ENCODE measurements around the gene NT5C1B. TPM values are rescaled to one million over a fixed set of nuclear protein-coding genes. Genes with fewer than 3 reads are reported as not detected.
"Not testable (repeated sequence)": the region's sequence is repeated elsewhere in the genome, so short reads cannot be mapped to it uniquely, and the experiment has no call there.

NT5C1B gene
- total RNA-seq: not detected in 2 replicates

- no peak within 1 kb of the TSS for H3K4me3 ChIP-seq (ENCODE audit: low read depth, low read length)
- FAIRE-seq: no peak
- H3K36me3 ChIP-seq (ENCODE audit: control insufficient read depth, insufficient read depth, low read length): peaks cover 1% of the 10 kb centered on the region
- peak; percentile 40 for DNase-seq (ENCODE audit: low read depth)
- no peaks in the 10 kb centered on the region for H3K27me3 ChIP-seq (ENCODE audit: control insufficient read depth, insufficient read depth, low read length)
- no peak for TF ChIP-seq CTCF (IDR thresholded peaks at IDR 0.05; ENCODE audit: insufficient read depth, low read length, severe bottlenecking)
These were observed at the start of gene NT5C1B for GRCh38 chr2:18589354-18589753. Gene NT5C1B, minus strand, starts transcription at chr2:18589569. Its CDS starts 101 bp downstream, at chr2:18589468.

- Histone ChIP-seq H3K27me3 (ENCODE audit: control insufficient read depth, insufficient read depth, low read length) (no peaks in the 10 kb centered on the region), H3K36me3 (ENCODE audit: control insufficient read depth, insufficient read depth, low read length) (no peaks in the 10 kb centered on the region), H3K4me3 (ENCODE audit: low read depth, low read length) (no peak overlapping the region)
- TF ChIP-seq CTCF (IDR thresholded peaks at IDR 0.05; ENCODE audit: insufficient read depth, low read length, severe bottlenecking): no peak
- DNase-seq (ENCODE audit: low read depth) (no peak), FAIRE-seq (no peak)
These were observed 47.8 kb upstream of the NT5C1B start for GRCh38 chr2:18637196-18637595.

GRCh38 chr2:18632699-18633098 is 43.3 kb upstream of the NT5C1B start:
- DNase-seq (ENCODE audit: low read depth); H3K27me3 ChIP-seq (ENCODE audit: control insufficient read depth, insufficient read depth, low read length); FAIRE-seq; H3K4me3 ChIP-seq (ENCODE audit: low read depth, low read length); H3K36me3 ChIP-seq (ENCODE audit: control insufficient read depth, insufficient read depth, low read length): not testable (repeated sequence)

- FAIRE-seq (peak; percentile 88), DNase-seq (ENCODE audit: low read depth) (peak; percentile 49)
- no peak for TF ChIP-seq CTCF (IDR thresholded peaks at IDR 0.05; ENCODE audit: insufficient read depth, low read length, severe bottlenecking)
- Histone ChIP-seq H3K36me3 (ENCODE audit: control insufficient read depth, insufficient read depth, low read length) (no peaks in the 10 kb centered on the region), H3K27me3 (ENCODE audit: control insufficient read depth, insufficient read depth, low read length) (no peaks in the 10 kb centered on the region), H3K4me3 (ENCODE audit: low read depth, low read length) (no peak overlapping the region)
These were observed 41.6 kb upstream of the NT5C1B start for GRCh38 chr2:18630941-18631340.

- Histone ChIP-seq H3K4me3 (ENCODE audit: low read depth, low read length) (no peak overlapping the region), H3K36me3 (ENCODE audit: control insufficient read depth, insufficient read depth, low read length) (no peaks in the 10 kb centered on the region), H3K27me3 (ENCODE audit: control insufficient read depth, insufficient read depth, low read length) (no peaks in the 10 kb centered on the region)
- DNase-seq (ENCODE audit: low read depth) (peak; percentile 65), FAIRE-seq (no peak)
- no peak for TF ChIP-seq CTCF (IDR thresholded peaks at IDR 0.05; ENCODE audit: insufficient read depth, low read length, severe bottlenecking)
These were observed 41.2 kb upstream of the NT5C1B start for GRCh38 chr2:18630541-18630940.

GRCh38 chr2:18630101-18630500 is 40.7 kb upstream of the NT5C1B start:
- no peaks in the 10 kb centered on the region for H3K36me3 ChIP-seq (ENCODE audit: control insufficient read depth, insufficient read depth, low read length)
- FAIRE-seq (no peak), DNase-seq (ENCODE audit: low read depth) (peak; percentile 65)
- no peaks in the 10 kb centered on the region for H3K27me3 ChIP-seq (ENCODE audit: control insufficient read depth, insufficient read depth, low read length)
- H3K4me3 ChIP-seq (ENCODE audit: low read depth, low read length): no peak overlapping the region
- TF ChIP-seq CTCF (IDR thresholded peaks at IDR 0.05; ENCODE audit: insufficient read depth, low read length, severe bottlenecking): no peak
